ENCODE data around the gene IDH3A. TPM values are rescaled to one million over a fixed set of nuclear protein-coding genes. Genes with fewer than 3 reads are reported as not detected.
A peak's percentile ranks its signal among the peaks of the same experiment; 100 is the strongest.

IDH3A gene
- total RNA-seq, 6 experiments from 2014 or later = 22.0 to 46.5 (median 34.6) TPM

GRCh38 chr15:78179906-78180305 lies 30.7 kb downstream of the IDH3A start:
- Histone ChIP-seq H3K4me1 (no peaks in the 10 kb centered on the region), H3K9me3 (no peaks in the 10 kb centered on the region), H3K4me3 (no peak overlapping the region), H3K27me3 (no peaks in the 10 kb centered on the region), H3K36me3 (no peaks in the 10 kb centered on the region), H3K27ac (no peak overlapping the region)
- ATAC-seq = no peak
- no peak for DNase-seq
- WGBS (ENCODE audit: insufficient coverage, low coverage, low lambda C conversion rate, missing lambda C conversion rate) = 87% methylated on average over 5 of the region's 5 CpGs
- TF ChIP-seq CTCF (IDR thresholded peaks at IDR 0.05) (no peak), POLR2A (IDR thresholded peaks at IDR 0.05) (no peak)
- intact Hi-C loops (cut with DNase I) = no loop called here

GRCh38 chr15:78182336-78182700 lies 33.2 kb downstream of the IDH3A start:
- intact Hi-C loops (cut with DNase I) = no loop called here
- H3K4me1 ChIP-seq = no peaks in the 10 kb centered on the region
- WGBS (ENCODE audit: insufficient coverage, low coverage, low lambda C conversion rate, missing lambda C conversion rate) = no CpG with 5 or more reads among the region's 5 CpGs
- no peaks in the 10 kb centered on the region for H3K9me3 ChIP-seq
- H3K4me3 ChIP-seq = no peak overlapping the region
- no peaks in the 10 kb centered on the region for H3K27me3 ChIP-seq
- H3K36me3 ChIP-seq = no peaks in the 10 kb centered on the region
- peak in 1 of 3 donors; percentile 22 for DNase-seq
- no peak for ATAC-seq
- H3K27ac ChIP-seq = no peak overlapping the region
- no peak for TF ChIP-seq CTCF (IDR thresholded peaks at IDR 0.05)
- TF ChIP-seq POLR2A (IDR thresholded peaks at IDR 0.05) = no peak

- no peak overlapping the region for H3K27ac ChIP-seq
- no peak for ATAC-seq
- no peak for TF ChIP-seq POLR2A (IDR thresholded peaks at IDR 0.05)
- no peak for TF ChIP-seq CTCF (IDR thresholded peaks at IDR 0.05)
Measured at GRCh38 chr15:78182821-78183220, 33.7 kb downstream of the IDH3A start.

GRCh38 chr15:78192826-78193594 lies 43.8 kb downstream of the IDH3A start:
- Histone ChIP-seq H3K27ac (no peak overlapping the region), H3K36me3 (no peaks in the 10 kb centered on the region), H3K4me3 (no peak overlapping the region), H3K4me1 (no peaks in the 10 kb centered on the region), H3K9me3 (no peaks in the 10 kb centered on the region), H3K27me3 (no peaks in the 10 kb centered on the region)
- no peak for TF ChIP-seq CTCF (IDR thresholded peaks at IDR 0.05)
- TF ChIP-seq POLR2A (IDR thresholded peaks at IDR 0.05) = no peak
- WGBS (ENCODE audit: insufficient coverage, low coverage, low lambda C conversion rate, missing lambda C conversion rate) = 87% methylated on average over 5 of the region's 10 CpGs
- DNase-seq (peak in 1 of 3 donors; percentile 40), ATAC-seq (no peak)
- intact Hi-C loops (cut with DNase I) = loop anchor here (5.0 kb wide), 2 partner anchors 71 to 81 kb away; no protein-coding TSS in a partner anchor

More at GRCh38 chr15:78182821-78183220, 33.7 kb downstream of the IDH3A start:
- Histone ChIP-seq H3K4me3 (no peak overlapping the region), H3K27me3 (no peaks in the 10 kb centered on the region), H3K36me3 (no peaks in the 10 kb centered on the region), H3K4me1 (no peaks in the 10 kb centered on the region), H3K9me3 (no peaks in the 10 kb centered on the region)
- WGBS (ENCODE audit: insufficient coverage, low coverage, low lambda C conversion rate, missing lambda C conversion rate) = 77% methylated on average over 4 of the region's 4 CpGs
- intact Hi-C loops (cut with DNase I) = no loop called here
- DNase-seq = peak in 1 of 3 donors; percentile 1

All from right lobe of liver (tissue), 6 donors.